ENCODE results near the gene MGAT5B. TPM values are rescaled to one million over a fixed set of nuclear protein-coding genes. Genes with fewer than 3 reads are reported as not detected.

MGAT5B gene
- total and polyA plus RNA-seq, 9 of the 15 experiments (the other 6 are each of a cell fraction or from before 2014, with no cell fraction given), result 0.09 to 0.43 (median 0.18) TPM; not detected in 4

DNA sequence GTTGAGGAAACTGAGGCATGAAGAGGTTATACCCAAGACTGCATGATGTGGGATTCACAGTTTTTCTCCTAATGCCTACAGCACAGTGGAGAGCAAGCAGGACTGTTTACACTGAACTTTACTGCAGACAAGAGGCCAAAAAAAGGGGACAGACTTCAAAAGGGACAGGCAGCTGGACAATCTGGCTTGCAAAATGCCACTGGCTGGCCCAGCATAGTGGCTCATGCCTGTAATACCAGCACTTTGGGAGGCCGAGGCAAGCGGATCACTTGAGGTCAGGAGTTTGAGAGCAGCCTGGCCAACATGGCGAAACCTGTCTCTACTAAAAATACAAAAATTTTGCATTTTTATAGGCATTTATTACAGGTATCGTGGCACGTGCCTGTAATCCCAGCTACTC, 2.0 kb upstream of the MGAT5B start:
- H3K9ac ChIP-seq (ENCODE audit: insufficient read depth in 1 of 2, low read depth in 2 of 2, low read length in 2 of 2), result no peak overlapping the region
- no peaks in the 10 kb centered on the region for H3K9me1 ChIP-seq (ENCODE audit: control insufficient read depth, insufficient read depth, low read length)
- in situ Hi-C loops (cut with MboI), result no loop called here
- H4K20me1 ChIP-seq (replicated peaks; ENCODE audit: control insufficient read depth, insufficient read depth, low read length), result no peaks in the 10 kb centered on the region; the same call in 1 of the 2 replicates
- no peaks in the 10 kb centered on the region for H3K9me3 ChIP-seq (replicated peaks; ENCODE audit: control insufficient read depth, insufficient read depth, low read depth, low read length)
- peaks cover 0 to 13% of the 10 kb centered on the region in 2 experiments; a peak in 2 of 5 replicates for H3K27me3 ChIP-seq (ENCODE audit: control insufficient read depth in 2 of 2, insufficient read depth in 2 of 2, low read length in 2 of 2)
- no peak for DNase-seq (ENCODE audit: extremely low read depth in 1 of 4, low spot score in 3 of 4)
- no peak overlapping the region for H2AFZ ChIP-seq (ENCODE audit: low read depth, low read length)
- TF ChIP-seq SREBF1 (IDR thresholded peaks at IDR 0.05; ENCODE audit: borderline replicate concordance, low read depth, low read length) (no peak), NELFE (IDR thresholded peaks at IDR 0.05; ENCODE audit: insufficient read depth, insufficient read length) (no peak), TAL1 (IDR thresholded peaks at IDR 0.05) (no peak), ARID1B (IDR thresholded peaks at IDR 0.05) (no peak), ZEB2 (IDR thresholded peaks at IDR 0.05) (no peak), MIER1 (IDR thresholded peaks at IDR 0.05; ENCODE audit: low read depth) (no peak), GTF2F1 (IDR thresholded peaks at IDR 0.05; ENCODE audit: low read depth, low read length) (no peak), L3MBTL2 (IDR thresholded peaks at IDR 0.05) (no peak), SIX5 (IDR thresholded peaks at IDR 0.05; ENCODE audit: borderline replicate concordance in 1 of 2, insufficient read depth in 1 of 2, low read depth in 1 of 2, low read length in 2 of 2) (no peak), MAFK (IDR thresholded peaks at IDR 0.05; ENCODE audit: low read length) (no peak), HMBOX1 (IDR thresholded peaks at IDR 0.05) (no peak)
- TF ChIP-seq, protein P1, sequence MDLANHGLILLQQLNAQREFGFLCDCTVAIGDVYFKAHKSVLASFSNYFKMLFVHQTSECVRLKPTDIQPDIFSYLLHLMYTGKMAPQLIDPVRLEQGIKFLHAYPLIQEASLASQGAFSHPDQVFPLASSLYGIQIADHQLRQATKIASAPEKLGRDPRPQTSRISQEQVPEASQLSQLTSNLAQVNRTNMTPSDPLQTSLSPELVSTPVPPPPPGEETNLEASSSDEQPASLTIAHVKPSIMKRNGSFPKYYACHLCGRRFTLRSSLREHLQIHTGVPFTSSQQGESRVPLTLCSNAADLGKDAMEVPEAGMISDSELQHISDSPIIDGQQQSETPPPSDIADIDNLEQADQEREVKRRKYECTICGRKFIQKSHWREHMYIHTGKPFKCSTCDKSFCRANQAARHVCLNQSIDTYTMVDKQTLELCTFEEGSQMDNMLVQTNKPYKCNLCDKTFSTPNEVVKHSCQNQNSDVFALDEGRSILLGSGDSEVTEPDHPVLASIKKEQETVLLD (IDR thresholded peaks at IDR 0.05), result no peak
- TF ChIP-seq, protein P2, sequence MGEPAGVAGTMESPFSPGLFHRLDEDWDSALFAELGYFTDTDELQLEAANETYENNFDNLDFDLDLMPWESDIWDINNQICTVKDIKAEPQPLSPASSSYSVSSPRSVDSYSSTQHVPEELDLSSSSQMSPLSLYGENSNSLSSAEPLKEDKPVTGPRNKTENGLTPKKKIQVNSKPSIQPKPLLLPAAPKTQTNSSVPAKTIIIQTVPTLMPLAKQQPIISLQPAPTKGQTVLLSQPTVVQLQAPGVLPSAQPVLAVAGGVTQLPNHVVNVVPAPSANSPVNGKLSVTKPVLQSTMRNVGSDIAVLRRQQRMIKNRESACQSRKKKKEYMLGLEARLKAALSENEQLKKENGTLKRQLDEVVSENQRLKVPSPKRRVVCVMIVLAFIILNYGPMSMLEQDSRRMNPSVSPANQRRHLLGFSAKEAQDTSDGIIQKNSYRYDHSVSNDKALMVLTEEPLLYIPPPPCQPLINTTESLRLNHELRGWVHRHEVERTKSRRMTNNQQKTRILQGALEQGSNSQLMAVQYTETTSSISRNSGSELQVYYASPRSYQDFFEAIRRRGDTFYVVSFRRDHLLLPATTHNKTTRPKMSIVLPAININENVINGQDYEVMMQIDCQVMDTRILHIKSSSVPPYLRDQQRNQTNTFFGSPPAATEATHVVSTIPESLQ (CRISPR knock-in tag; IDR thresholded peaks at IDR 0.05), result no peak
- peaks cover 6 to 40% of the 10 kb centered on the region in 2 experiments; a peak in 3 of 5 replicates for H3K4me1 ChIP-seq (replicated peaks in 1 of 2; ENCODE audit: control insufficient read depth in 2 of 2, insufficient read depth in 2 of 2, low read length in 2 of 2)
- no peak overlapping the region for H3K4me3 ChIP-seq
- H3K36me3 ChIP-seq (ENCODE audit: control insufficient read depth, insufficient read depth, low read length), result no peaks in the 10 kb centered on the region
- ChIA-PET POLR2A (no interaction called here), CTCF (ENCODE audit: low intra/inter-chr PET ratio) (no interaction called here)
- no peak overlapping the region for H3K27ac ChIP-seq (ENCODE audit: extremely low read depth, low read depth, low read length)
- no peak for FAIRE-seq
- no peak overlapping the region for H3K4me2 ChIP-seq (ENCODE audit: insufficient read depth, low read length)
- 31% methylated on average over 5 of the region's 5 CpGs for WGBS (ENCODE audit: insufficient coverage, low coverage, missing lambda C conversion rate)
- no peak for ATAC-seq
- intact Hi-C loops (cut with micrococcal nuclease), result loop anchor here (5.0 to 10.0 kb wide), 3 partner anchors 74 to 201 kb away; no protein-coding TSS in a partner anchor
- H3K79me2 ChIP-seq (ENCODE audit: control insufficient read depth, insufficient read depth, low read length), result no peaks in the 10 kb centered on the region
- BruUV-seq (replicated peaks), result no TSS peak
